ENCODE results near the gene ITPR3. TPM values are rescaled to one million over a fixed set of nuclear protein-coding genes. Genes with fewer than 3 reads are reported as not detected.

Gene ITPR3
- total RNA-seq, 6 donors from 2014 or later, result 95.6 to 179 (median 137) TPM

GRCh38 chr6:33725222-33725621, 104.1 kb downstream of the ITPR3 start:
- H3K27ac ChIP-seq, result no peak overlapping the region
- H3K9me3 ChIP-seq, result no peaks in the 10 kb centered on the region
- WGBS, 2 donors, result 90 to 91% methylated on average over 13 to 14 of the region's 14 CpGs
- H3K36me3 ChIP-seq, result no peaks in the 10 kb centered on the region
- ATAC-seq (ENCODE audit: low FRiP score in 2 of 2) (no peak), DNase-seq (no peak)
- TF ChIP-seq POLR2AphosphoS5 (IDR thresholded peaks at IDR 0.05), result no peak
- TF ChIP-seq, protein P1, sequence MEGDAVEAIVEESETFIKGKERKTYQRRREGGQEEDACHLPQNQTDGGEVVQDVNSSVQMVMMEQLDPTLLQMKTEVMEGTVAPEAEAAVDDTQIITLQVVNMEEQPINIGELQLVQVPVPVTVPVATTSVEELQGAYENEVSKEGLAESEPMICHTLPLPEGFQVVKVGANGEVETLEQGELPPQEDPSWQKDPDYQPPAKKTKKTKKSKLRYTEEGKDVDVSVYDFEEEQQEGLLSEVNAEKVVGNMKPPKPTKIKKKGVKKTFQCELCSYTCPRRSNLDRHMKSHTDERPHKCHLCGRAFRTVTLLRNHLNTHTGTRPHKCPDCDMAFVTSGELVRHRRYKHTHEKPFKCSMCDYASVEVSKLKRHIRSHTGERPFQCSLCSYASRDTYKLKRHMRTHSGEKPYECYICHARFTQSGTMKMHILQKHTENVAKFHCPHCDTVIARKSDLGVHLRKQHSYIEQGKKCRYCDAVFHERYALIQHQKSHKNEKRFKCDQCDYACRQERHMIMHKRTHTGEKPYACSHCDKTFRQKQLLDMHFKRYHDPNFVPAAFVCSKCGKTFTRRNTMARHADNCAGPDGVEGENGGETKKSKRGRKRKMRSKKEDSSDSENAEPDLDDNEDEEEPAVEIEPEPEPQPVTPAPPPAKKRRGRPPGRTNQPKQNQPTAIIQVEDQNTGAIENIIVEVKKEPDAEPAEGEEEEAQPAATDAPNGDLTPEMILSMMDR (IDR thresholded peaks at IDR 0.05), result no peak
- TF ChIP-seq EP300 (IDR thresholded peaks at IDR 0.05), result no peak
- TF ChIP-seq POLR2A (IDR thresholded peaks at IDR 0.05), result no peak
- H3K4me1 ChIP-seq, result peaks cover 0 to 9% (median 1%) of the 10 kb centered on the region in 4 donors
- H3K4me3 ChIP-seq, result no peak overlapping the region
- H3K27me3 ChIP-seq, result no peaks in the 10 kb centered on the region

DNA sequence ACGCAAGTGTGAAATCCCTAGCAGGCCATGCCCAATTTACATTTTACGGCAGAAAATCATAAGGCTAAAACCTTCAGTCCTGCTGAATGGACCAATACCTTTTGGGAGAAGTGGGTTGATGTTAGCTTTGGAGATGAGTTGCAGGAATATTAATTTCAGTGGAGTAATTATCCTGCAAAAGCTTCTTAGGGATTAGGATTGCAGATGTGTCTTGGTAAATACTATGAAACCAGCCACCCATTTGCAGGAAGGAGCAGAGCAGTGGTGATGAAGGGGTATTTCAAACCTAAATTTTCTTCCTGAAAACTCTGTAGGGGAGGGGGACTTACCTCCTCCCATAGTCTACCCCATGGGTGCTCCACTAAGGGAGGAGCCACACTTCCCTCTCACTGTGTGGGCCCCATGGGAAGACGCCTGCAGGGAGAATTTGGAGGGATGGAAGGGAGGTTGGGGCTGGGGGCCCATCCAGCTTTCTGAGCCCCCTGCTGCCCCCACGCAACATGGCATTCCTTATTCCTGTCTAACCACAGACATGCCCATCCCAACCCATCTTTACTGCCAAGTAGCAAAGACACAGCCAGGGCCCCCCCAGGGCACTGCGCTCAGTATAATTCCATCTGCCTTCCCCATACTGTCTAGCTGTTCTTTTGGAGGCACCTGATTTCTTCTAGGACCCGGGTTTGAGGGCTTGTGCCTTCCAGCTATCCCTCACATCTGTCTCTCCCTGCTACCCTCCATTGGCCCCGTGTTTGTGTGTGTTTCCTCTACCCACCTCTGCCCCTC, 105.0 kb downstream of the ITPR3 start:
- Histone ChIP-seq H3K9me3 (no peaks in the 10 kb centered on the region), H3K27ac (no peak overlapping the region), H3K4me3 (no peak overlapping the region), H3K36me3 (peaks cover 0 to 2% (median 0%) of the 10 kb centered on the region in 4 donors), H3K4me1 (peaks cover 0 to 5% (median 2%) of the 10 kb centered on the region in 4 donors), H3K27me3 (no peaks in the 10 kb centered on the region)
- DNase-seq (no peak), ATAC-seq (ENCODE audit: low FRiP score in 2 of 2) (no peak)
- WGBS, 2 donors, result 85 to 92% methylated on average over 7 of the region's 7 CpGs
- TF ChIP-seq, protein P1 (IDR thresholded peaks at IDR 0.05), result no peak
- TF ChIP-seq POLR2A (IDR thresholded peaks at IDR 0.05) (no peak), POLR2AphosphoS5 (IDR thresholded peaks at IDR 0.05) (no peak), EP300 (IDR thresholded peaks at IDR 0.05) (no peak)

DNA sequence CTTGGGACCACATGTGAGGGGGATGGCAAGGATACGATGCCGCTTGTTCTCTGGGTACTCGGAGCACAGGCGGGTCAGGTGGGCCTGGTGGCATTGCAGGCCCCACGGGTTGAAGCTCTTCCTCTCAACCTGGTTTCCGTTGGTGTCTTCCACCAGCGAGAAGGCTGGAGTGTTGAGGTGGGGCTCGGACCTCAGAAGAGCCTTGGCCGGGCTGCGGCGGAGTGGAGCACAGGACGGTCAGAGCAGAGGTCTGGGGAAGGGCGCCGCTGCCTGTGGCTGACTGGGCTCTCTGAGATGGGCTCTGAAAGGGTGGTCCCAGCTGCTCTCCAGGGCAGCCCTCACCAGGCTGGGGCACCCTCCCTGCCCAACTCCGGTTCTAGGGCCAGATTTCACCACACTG, 105.6 kb downstream of the ITPR3 start:
- TF ChIP-seq, protein P1 (IDR thresholded peaks at IDR 0.05), result no peak
- no peak for TF ChIP-seq POLR2AphosphoS5 (IDR thresholded peaks at IDR 0.05)
- no peak for TF ChIP-seq EP300 (IDR thresholded peaks at IDR 0.05)
- TF ChIP-seq POLR2A (IDR thresholded peaks at IDR 0.05), result no peak
- no peaks in the 10 kb centered on the region for H3K27me3 ChIP-seq
- H3K36me3 ChIP-seq, result peaks cover 0 to 3% (median 0%) of the 10 kb centered on the region in 4 donors
- no peak overlapping the region for H3K4me3 ChIP-seq
- DNase-seq (no peak), ATAC-seq (ENCODE audit: low FRiP score in 2 of 2) (no peak)
- 92 to 98% methylated on average over 14 to 15 of the region's 15 CpGs for WGBS, 2 donors
- no peaks in the 10 kb centered on the region for H3K9me3 ChIP-seq
- H3K27ac ChIP-seq, result no peak overlapping the region
- H3K4me1 ChIP-seq, result peaks cover 0 to 5% (median 3%) of the 10 kb centered on the region in 4 donors

DNA sequence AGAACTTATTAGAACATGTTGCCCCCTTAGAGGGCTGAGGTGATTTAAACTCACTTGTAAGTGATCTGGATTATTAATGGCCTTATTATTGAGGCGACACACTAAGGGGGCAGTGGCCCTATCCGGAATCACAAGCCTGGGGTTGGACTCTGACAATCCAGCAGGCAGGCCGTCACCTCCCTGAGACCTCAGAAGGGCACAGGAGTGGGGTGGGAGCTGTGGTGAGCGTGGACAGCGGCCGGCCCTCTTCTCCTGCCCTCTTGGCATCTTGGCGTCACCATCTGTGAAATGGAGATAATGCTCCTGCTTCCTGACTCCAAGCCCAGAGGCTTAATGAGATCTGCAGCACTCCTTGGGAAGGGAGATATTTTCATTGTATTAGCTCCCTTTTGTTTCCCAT, 106.0 kb downstream of the ITPR3 start:
- H3K9me3 ChIP-seq, result no peaks in the 10 kb centered on the region
- DNase-seq, result no peak
- WGBS, 2 donors, result 80 to 87% methylated on average over 6 to 7 of the region's 7 CpGs
- no peak for ATAC-seq (ENCODE audit: low FRiP score in 2 of 2)
- H3K27ac ChIP-seq, result no peak overlapping the region
- TF ChIP-seq POLR2AphosphoS5 (IDR thresholded peaks at IDR 0.05), result no peak
- peaks cover 0 to 3% (median 0%) of the 10 kb centered on the region in 4 donors for H3K36me3 ChIP-seq
- H3K4me1 ChIP-seq, result peaks cover 0 to 5% (median 2%) of the 10 kb centered on the region in 4 donors
- H3K4me3 ChIP-seq, result no peak overlapping the region
- no peaks in the 10 kb centered on the region for H3K27me3 ChIP-seq

DNA sequence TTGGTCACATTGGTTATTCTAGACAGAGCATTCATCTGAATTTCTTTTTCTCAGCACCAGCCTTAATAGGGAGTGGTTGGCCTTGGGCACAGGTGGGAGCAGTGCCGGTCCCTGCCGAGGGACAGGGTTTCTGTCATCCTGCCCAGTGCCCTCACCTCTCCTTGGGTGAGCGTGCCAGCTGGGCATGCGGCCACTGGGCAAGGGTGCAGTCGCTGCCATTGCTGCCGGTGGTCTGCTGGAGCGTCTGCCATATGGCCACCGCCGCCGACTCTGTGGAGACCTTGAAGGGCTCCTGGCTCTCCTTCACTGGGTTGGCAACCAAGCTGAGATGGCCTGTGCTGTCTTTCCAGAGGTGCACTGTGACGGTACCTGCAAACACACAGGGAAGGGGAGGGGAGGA, 106.8 kb downstream of the ITPR3 start:
- H3K36me3 ChIP-seq, result peaks cover 0 to 5% (median 0%) of the 10 kb centered on the region in 4 donors
- H3K4me1 ChIP-seq, result peaks cover 0 to 7% (median 1%) of the 10 kb centered on the region in 4 donors
- no peak overlapping the region for H3K4me3 ChIP-seq
- DNase-seq (no peak), ATAC-seq (ENCODE audit: low FRiP score in 2 of 2) (no peak)
- H3K27ac ChIP-seq, result no peak overlapping the region
- WGBS, 2 donors, result 81 to 90% methylated on average over 7 to 11 of the region's 11 CpGs
- H3K27me3 ChIP-seq, result no peaks in the 10 kb centered on the region
- no peaks in the 10 kb centered on the region for H3K9me3 ChIP-seq
- TF ChIP-seq, protein P1 (IDR thresholded peaks at IDR 0.05), result no peak
- TF ChIP-seq POLR2A (IDR thresholded peaks at IDR 0.05) (no peak), POLR2AphosphoS5 (IDR thresholded peaks at IDR 0.05) (no peak), EP300 (IDR thresholded peaks at IDR 0.05) (no peak)
